Keratinocyte (primary cell): ENCODE results near the gene PIP4K2A. TPM values are rescaled to one million over a fixed set of nuclear protein-coding genes. Genes with fewer than 3 reads are reported as not detected.

Experiments used
- DNase-seq: peaks from one replicate; pipeline ENCODE4 v3.0.0-alpha.2; 2011; ENCODE audit warnings: low read depth, missing footprints, low spot score
- FAIRE-seq: peaks from 2 replicates; lab custom pipeline; 2011; peaks lifted over from hg19 to GRCh38; lab: Jason Lieb, UNC
- H2AFZ ChIP-seq: 2 replicates; pipeline ENCODE4 v1.6.0; 2012; ENCODE audit warnings: low read length, control low read depth, inconsistent platforms; ENCODE audit not compliant: control insufficient read depth
- H3K27ac ChIP-seq: 2 replicates; pipeline ENCODE4 v1.5.1; 2011; ENCODE audit warnings: low read length; ENCODE audit not compliant: control insufficient read depth, insufficient read depth
- H3K27me3 ChIP-seq: 3 replicates; pipeline ENCODE4 v1.6.0; 2011; ENCODE audit warnings: low read length; ENCODE audit not compliant: control insufficient read depth, insufficient read depth; ENCODE audit errors: extremely low read depth
- H3K36me3 ChIP-seq, 2 experiments: 2 replicates in 1 of 2; 3 replicates in 1 of 2; pipeline ENCODE4 v1.5.1; 2011; ENCODE audit warnings: low read length in 2 of 2, mild to moderate bottlenecking in 1 of 2; ENCODE audit not compliant: control insufficient read depth in 2 of 2, insufficient read depth in 2 of 2; ENCODE audit errors: extremely low read depth in 1 of 2
- H3K4me1 ChIP-seq: 3 replicates; pipeline ENCODE4 v1.5.1; 2011; ENCODE audit warnings: low read length; ENCODE audit not compliant: control insufficient read depth, insufficient read depth; ENCODE audit errors: extremely low read depth
- H3K4me2 ChIP-seq: 3 replicates; pipeline ENCODE4 v1.6.0; 2011; ENCODE audit warnings: low read depth, low read length; ENCODE audit not compliant: control insufficient read depth, insufficient read depth; ENCODE audit errors: extremely low read depth
- H3K4me3 ChIP-seq, 3 experiments: fragments of 200-600 bp in 1 of 3; sonication (generic) in 1 of 3; 2 replicates in 2 of 3; 3 replicates in 1 of 3; pipeline ENCODE4 v1.5.1; 2011 to 2016; ENCODE audit warnings: low read length in 3 of 3, mild to moderate bottlenecking in 3 of 3, control low read depth in 2 of 3, inconsistent platforms in 1 of 3, low read depth in 1 of 3, mixed read lengths in 1 of 3, mixed run types in 1 of 3, moderate library complexity in 1 of 3; ENCODE audit not compliant: control insufficient read depth in 2 of 3, insufficient read depth in 2 of 3; ENCODE audit errors: extremely low read depth in 1 of 3
- H3K79me2 ChIP-seq: 2 replicates; pipeline ENCODE4 v1.6.0; 2012; ENCODE audit warnings: low read length; ENCODE audit not compliant: control insufficient read depth, insufficient read depth
- H3K9ac ChIP-seq: 3 replicates; pipeline ENCODE4 v1.6.0; 2011; ENCODE audit warnings: low read length; ENCODE audit not compliant: control insufficient read depth, insufficient read depth; ENCODE audit errors: extremely low read depth
- H3K9me1 ChIP-seq: 3 replicates; pipeline ENCODE4 v1.6.0; 2011; ENCODE audit warnings: low read length; ENCODE audit not compliant: control insufficient read depth, insufficient read depth; ENCODE audit errors: extremely low read depth
- H3K9me3 ChIP-seq: 2 replicates; pipeline ENCODE4 v1.5.1; 2012; ENCODE audit warnings: low read depth, low read length; ENCODE audit not compliant: control insufficient read depth
- H4K20me1 ChIP-seq: 3 replicates; pipeline ENCODE4 v1.6.0; 2011; ENCODE audit warnings: low read length; ENCODE audit not compliant: control insufficient read depth, insufficient read depth; ENCODE audit errors: extremely low read depth
- CTCF ChIP-seq, 3 experiments: IDR thresholded peaks in 1 of 3; conservative IDR thresholded peaks in 1 of 3; optimal IDR thresholded peaks in 1 of 3; 2 replicates in 2 of 3; 3 replicates in 1 of 3; pipeline versions ENCODE3 to v1.5.1; 2011; ENCODE audit warnings: low read length in 3 of 3, mild to moderate bottlenecking in 3 of 3, moderate library complexity in 2 of 3, control low read depth in 1 of 3, inconsistent platforms in 1 of 3; ENCODE audit not compliant: insufficient read depth in 2 of 3; ENCODE audit errors: extremely low read depth in 1 of 3
- EZH2 ChIP-seq: IDR thresholded peaks from one replicate; pipeline ENCODE4 v1.6.1; 2012; ENCODE audit warnings: inconsistent platforms, mild to moderate bottlenecking, low read length, moderate library complexity
- dilution Hi-C: fragments of 300-500 bp; cut with MboI; formaldehyde crosslinking; loops from one replicate; pipeline ENCODE4 v1.7.0; 2020; ENCODE audit warnings: low sequenced_read_pairs; ENCODE audit not compliant: extremely low pct_ligation_motif_present
- polyA plus RNA-seq, 5 experiments: library from polyadenylated mRNA; depleted of rRNA in 3 of 5; stranded (reverse) in 3 of 5; stranded (forward) in 1 of 5; unstranded in 1 of 5; fragments of >200 nt; gene quantifications; 1 replicate in 1 of 5; 2 replicates in 3 of 5; 3 replicates in 1 of 5; pipeline versions ENCODE4 v1.2.1 to v1.2.3, GENCODE V29; 2011 to 2012; ENCODE audit warnings: missing spikeins in 2 of 5, low read depth in 1 of 5, low replicate concordance in 1 of 5

The PIP4K2A gene
- polyA plus RNA-seq, 1 donor (not counting 4 experiments of a cell fraction or from before 2014, with no cell fraction given) = 15.5 TPM

GRCh38 chr10:22534849-22535604 is 179.4 kb downstream of the PIP4K2A start:
- Histone ChIP-seq H3K9ac (no peak overlapping the region), H3K4me2 (no peak overlapping the region)

GRCh38 chr10:22531441-22531840 is 182.9 kb downstream of the PIP4K2A start:
- H3K4me2 ChIP-seq = no peak overlapping the region
- H4K20me1 ChIP-seq = no peaks in the 10 kb centered on the region
- no peak overlapping the region for H3K9ac ChIP-seq
- H3K9me1 ChIP-seq = no peaks in the 10 kb centered on the region
- DNase-seq (no peak), FAIRE-seq (no peak)
- no peaks in the 10 kb centered on the region for H3K36me3 ChIP-seq
- H3K9me3 ChIP-seq = peaks cover 2% of the 10 kb centered on the region
- H3K4me1 ChIP-seq = no peaks in the 10 kb centered on the region
- H3K27ac ChIP-seq = no peak overlapping the region
- no peak overlapping the region for H2AFZ ChIP-seq
- TF ChIP-seq CTCF (optimal IDR thresholded peaks at IDR 0.05 in 1 of 3, IDR thresholded peaks at IDR 0.05 in 1 of 3, conservative IDR thresholded peaks at IDR 0.05 in 1 of 3; ENCODE audit: extremely low read depth in 1 of 3, insufficient read depth in 2 of 3, low read length in 3 of 3) (no peak), EZH2 (no peak)
- dilution Hi-C loops = no loop called here
- no peak overlapping the region for H3K4me3 ChIP-seq
- no peaks in the 10 kb centered on the region for H3K27me3 ChIP-seq
- no peaks in the 10 kb centered on the region for H3K79me2 ChIP-seq

More at GRCh38 chr10:22534849-22535604, 179.4 kb downstream of the PIP4K2A start:
- Histone ChIP-seq H3K79me2 (no peaks in the 10 kb centered on the region), H3K4me3 (no peak overlapping the region), H3K27me3 (no peaks in the 10 kb centered on the region), H3K4me1 (no peaks in the 10 kb centered on the region), H4K20me1 (no peaks in the 10 kb centered on the region), H3K9me3 (peaks cover 2% of the 10 kb centered on the region), H3K27ac (no peak overlapping the region), H2AFZ (no peak overlapping the region), H3K36me3 (peaks cover 0 to 11% of the 10 kb centered on the region in 2 experiments), H3K9me1 (no peaks in the 10 kb centered on the region)
- FAIRE-seq (no peak), DNase-seq (no peak)
- dilution Hi-C loops = no loop called here
- no peak for TF ChIP-seq CTCF (optimal IDR thresholded peaks at IDR 0.05 in 1 of 3, IDR thresholded peaks at IDR 0.05 in 1 of 3, conservative IDR thresholded peaks at IDR 0.05 in 1 of 3; ENCODE audit: extremely low read depth in 1 of 3, insufficient read depth in 2 of 3, low read length in 3 of 3)
- no peak for TF ChIP-seq EZH2
